Anterior cingulate cortex (tissue), 58 donors: Measurements from ENCODE around the gene GNAZ.

Source experiments
- DNase-seq, 58 donors: peaks; one replicate each; lab custom pipeline; 2025; lab: John Stamatoyannopoulos, UW

The GNAZ gene

GRCh38 chr22:23089633-23090456 lies 19.5 kb downstream of the GNAZ start:
- no peak for DNase-seq

- no peak for DNase-seq
Observed at GRCh38 chr22:23090457-23090835, 20.1 kb downstream of the GNAZ start.

DNA sequence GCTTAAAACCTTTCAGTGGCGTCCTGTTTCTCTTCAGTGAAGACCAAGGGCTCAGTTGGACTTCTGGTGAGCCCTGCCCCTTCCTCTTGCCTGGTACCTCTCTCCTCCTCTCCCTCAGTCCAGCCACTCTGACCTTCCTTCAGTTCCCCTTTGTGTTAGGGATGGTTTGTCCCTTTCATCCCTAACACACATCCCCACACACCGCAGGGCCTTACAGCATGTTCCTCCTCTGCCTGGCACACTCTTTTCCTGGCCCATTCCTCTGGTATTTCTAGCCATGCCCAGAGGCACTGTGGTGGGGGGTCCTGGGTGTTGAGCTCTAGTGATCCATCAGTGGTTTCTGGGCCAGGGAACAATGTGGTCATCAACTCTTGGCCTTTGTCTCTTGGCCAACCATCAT lies 21.4 kb downstream of the GNAZ start:
- no peak for DNase-seq

GRCh38 chr22:23092217-23092955 lies 22.1 kb downstream of the GNAZ start:
- DNase-seq: no peak

DNA sequence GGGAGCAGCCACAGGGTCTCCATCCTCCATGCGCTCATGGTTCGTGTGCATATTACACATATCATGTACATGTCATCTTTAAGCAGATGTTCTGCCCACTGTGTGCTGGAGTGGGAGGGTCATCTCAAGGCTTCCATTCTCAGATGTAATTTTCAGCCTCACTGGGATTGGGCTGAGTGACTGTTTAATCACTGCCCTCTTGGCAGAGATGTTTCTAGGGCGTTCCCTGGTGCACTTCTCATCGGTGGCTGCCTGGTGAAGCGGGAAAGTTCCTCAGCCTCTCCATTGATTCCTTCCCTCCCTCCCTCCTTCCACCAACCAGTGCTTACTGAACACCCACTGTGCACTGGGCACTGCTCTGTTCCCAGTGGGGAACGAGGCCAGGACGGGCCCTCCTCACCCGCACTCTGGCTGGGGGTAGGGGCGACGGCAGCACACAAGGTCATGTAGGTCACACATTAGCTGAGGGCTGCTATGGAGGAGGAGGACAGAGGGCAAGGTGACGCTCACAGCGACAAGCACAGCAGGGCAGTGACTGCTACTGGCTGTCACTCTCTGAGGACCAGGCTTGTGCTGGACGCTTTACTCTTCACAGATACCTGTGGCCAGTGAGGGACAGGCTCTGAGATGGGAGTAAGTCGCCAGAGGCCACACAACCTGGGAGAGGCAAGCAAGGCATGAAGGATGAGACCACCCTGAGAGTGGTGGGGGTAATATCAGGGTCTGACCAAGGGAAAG lies 22.9 kb downstream of the GNAZ start:
- peak in 2 of 58 donors; percentile 19 to 34 for DNase-seq

GRCh38 chr22:23094260-23094659 lies 23.9 kb downstream of the GNAZ start:
- no peak for DNase-seq

- peak in 1 of 58 donors; percentile 15 for DNase-seq
Observed at GRCh38 chr22:23094695-23095681, 24.7 kb downstream of the GNAZ start.

GRCh38 chr22:23095733-23096342 lies 25.5 kb downstream of the GNAZ start:
- no peak for DNase-seq

- no peak for DNase-seq
Observed at GRCh38 chr22:23097412-23098229, 27.3 kb downstream of the GNAZ start.

GRCh38 chr22:23098230-23098705 lies 27.9 kb downstream of the GNAZ start:
- peak in 4 of 58 donors; percentile 26 to 56 (median 44) for DNase-seq

DNA sequence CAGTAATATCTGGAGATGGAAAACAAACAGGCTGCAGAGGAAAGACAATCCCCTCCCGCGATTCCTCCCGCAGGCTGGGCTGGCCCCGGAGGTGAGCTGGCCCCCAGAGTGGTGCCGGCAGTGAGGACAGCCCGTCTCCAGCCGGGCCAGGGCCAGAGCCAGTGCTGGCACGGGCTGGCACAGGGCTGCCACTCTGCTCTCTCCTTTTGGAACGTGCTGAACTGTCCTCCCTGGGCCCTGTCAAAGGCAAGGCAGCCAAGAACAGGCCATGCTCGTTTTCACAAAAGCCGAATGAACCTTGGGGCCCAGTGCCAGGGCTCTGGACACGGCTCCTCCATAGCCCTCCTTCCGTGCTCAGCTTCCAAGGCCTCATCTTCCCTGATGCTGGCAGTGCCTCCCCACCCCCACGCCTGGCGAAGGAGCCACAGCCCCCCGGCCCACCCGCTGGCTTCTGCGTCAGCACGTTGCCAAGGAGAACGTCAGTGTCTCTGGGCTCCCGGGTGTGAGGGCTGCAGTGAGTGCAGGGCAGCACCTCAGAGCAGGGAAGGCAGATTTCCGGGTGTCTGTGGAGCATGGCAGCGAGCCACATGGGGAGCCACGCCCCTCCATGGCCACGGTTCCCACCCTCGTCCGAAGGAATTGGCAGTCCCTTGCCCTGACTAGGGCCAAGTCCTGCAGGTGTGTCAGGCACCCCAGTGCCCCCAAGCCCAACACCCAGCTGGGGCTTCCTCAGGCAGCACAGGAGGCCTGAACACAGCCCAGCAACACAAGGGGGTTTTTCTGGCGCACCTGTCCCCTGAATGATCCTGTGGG lies 28.6 kb downstream of the GNAZ start:
- peak in 48 of 58 donors; percentile 10 to 88 (median 60) for DNase-seq

- DNase-seq: no peak
Observed at GRCh38 chr22:23099531-23099804, 29.1 kb downstream of the GNAZ start.

DNA sequence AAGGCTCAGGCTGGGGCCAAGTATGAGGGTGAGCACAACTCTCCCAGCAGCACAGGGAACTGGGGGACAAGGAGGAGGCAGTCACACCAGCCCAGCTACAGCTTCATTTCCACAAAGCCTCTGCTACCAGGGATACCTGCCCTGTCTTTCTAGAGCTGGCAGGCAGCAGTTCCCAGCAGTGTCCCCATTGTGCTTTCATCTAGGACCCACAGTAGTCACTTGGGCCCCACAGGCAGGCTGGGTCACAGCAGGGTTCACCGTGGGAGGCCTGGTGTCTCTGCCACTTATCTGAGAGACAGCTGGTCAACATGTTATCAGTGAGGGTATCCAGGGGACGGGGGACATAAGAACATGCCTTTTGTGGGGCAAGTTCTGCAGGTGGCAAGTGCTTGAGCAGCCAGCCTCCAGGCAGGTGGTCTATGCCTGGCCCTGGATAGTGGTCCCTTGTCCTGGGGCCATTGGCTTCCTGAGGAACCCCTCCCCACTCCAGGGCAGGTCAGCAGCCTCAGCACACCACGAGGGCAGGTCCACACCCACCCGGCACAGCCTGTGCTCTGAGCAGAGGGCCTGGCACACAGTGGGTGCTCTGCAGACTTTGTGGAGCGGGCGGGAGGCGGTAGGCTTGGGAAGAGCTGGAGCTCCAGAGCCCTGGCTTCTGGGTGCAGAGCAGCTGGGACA lies 29.9 kb downstream of the GNAZ start:
- no peak for DNase-seq

- no peak for DNase-seq
Observed at GRCh38 chr22:23101524-23101923, 31.2 kb downstream of the GNAZ start.

GRCh38 chr22:23102002-23102655 lies 31.8 kb downstream of the GNAZ start:
- no peak for DNase-seq

GRCh38 chr22:23102776-23103175 lies 32.5 kb downstream of the GNAZ start:
- peak in 10 of 58 donors; percentile 14 to 41 (median 30) for DNase-seq
